Upper lobe of left lung (tissue), 4 donors: ENCODE data around the gene SPEN.

Experiments used
- CTCF ChIP-seq, 6 experiments: fragments of 450-650 bp in 4 of 6; fragments of 200-600 bp in 2 of 6; sonication (generic) in 2 of 6; IDR thresholded peaks; one replicate each; pipeline ENCODE4 v1.5.1; 2016 to 2019; ENCODE audit warnings: antibody characterized with exemption in 6 of 6
- POLR2AphosphoS5 ChIP-seq, 2 donors: sonication (generic); formaldehyde crosslinking; IDR thresholded peaks; one replicate each; pipeline ENCODE4 v1.5.1; 2017; ENCODE audit warnings: antibody characterized with exemption in 2 of 2

DNA sequence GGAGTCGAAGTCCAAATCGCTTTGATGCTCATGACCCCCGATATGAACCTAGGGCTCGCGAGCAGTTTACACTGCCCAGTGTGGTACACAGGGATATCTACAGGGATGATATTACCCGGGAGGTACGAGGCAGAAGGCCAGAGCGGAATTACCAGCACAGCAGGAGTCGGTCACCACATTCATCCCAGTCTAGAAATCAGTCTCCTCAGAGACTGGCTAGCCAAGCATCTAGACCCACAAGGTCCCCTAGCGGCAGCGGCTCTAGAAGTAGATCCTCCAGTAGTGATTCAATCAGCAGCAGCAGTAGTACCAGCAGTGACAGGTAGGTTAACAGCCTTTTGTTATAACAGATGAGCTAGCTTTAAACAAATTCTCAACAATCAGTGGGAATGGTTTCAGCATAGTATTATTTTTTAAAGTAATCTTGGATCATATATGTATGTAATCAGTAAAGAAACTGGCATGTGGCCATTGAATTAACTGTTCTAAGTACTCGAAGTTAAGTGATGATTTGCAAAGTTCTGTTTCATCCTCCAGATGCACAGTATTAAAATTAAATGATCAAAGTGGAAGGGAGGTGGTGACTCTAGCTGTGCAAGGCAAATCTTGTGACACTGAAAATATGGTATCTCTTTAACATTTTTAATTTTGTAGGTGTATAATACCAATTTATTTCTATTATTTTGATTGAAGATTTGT is 29.0 kb downstream of the SPEN start:
- TF ChIP-seq CTCF (IDR thresholded peaks at IDR 0.05): peak in 1 of 6 experiments; percentile 12
- no peak for TF ChIP-seq POLR2AphosphoS5 (IDR thresholded peaks at IDR 0.05)
